ENCODE data around the gene ZCCHC7.
"Not testable (repeated sequence)": the region's sequence is repeated elsewhere in the genome, so short reads cannot be mapped to it uniquely, and the experiment has no call there.

ZCCHC7 gene

GRCh38 chr9:37259951-37260350, 139.6 kb downstream of the ZCCHC7 start:
- DNase-seq = no peak

DNA sequence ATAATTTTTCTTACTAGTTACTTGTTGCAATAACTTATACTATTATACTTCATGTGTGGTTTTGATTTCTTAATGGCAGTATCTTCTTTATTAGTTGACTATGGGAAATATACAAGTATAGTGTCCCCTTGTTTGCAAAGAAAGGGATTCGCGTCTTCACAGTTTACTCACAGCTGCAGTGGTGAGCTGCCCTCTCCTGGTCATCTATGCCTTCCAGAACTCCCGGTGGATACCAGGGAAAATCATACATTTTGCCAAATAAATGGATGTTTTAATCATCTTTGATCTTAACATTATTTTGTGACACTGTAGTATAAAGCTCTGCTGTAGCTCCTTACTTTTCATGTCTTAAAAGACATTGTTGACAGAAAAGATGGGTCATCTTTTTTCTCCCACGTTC, 142.0 kb downstream of the ZCCHC7 start:
- DNase-seq = no peak

DNA sequence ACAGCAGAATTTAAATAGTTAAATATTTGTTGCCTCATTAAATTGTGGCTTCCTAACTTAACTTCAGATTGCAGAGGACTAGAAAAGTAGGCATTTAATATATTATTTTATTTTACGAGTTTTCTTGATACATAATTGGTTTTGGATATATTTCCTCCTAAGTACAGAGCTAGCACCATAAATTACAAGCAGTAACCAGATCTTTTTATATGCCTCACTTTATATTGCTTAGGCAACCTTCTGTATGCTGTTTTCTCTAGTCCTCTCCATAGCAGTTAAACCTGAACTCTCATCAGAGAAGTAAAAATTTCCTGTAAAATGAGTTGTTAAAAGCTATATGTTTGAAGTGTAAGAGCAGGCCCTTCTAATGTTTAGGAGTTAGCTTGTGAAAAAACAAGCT, 144.2 kb downstream of the ZCCHC7 start:
- no peak for DNase-seq

DNA sequence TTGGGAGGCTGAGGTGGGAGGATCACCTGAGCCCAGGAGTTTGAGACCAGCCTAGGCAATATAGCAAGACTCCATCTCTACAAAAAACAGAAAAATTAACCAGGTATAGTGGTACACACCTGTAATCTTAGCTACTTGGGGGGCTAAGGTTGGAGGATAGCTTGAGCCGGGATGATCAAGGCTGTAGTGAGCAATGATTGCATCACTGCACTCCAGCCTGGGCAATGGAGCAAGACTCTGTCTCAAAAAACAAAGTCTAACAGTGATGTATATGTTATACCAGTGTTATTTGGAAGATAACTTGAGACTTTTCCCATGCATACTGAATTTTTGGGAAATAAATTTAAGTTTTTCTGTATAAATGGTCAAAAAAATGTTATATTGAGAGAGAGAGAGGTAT, 146.3 kb downstream of the ZCCHC7 start:
- DNase-seq = no peak

DNA sequence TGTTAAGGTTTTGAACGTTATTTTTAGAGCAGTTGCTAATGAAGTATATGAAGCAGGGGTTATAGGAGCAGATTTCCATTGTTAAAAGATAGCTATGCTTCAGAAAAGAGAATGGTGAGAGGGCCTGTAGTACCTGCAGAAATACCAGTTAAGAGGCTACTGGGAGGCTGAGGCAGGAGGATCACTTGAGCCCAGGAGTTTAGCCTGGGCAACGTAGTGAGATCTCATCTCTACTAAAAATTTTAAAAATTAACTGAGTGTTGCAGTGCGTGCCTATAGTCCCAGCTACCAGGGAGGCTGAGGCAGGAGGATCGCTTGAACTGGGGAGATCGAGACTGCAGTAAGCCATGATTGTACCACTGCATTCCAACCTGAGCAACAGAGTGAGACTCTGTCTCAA, 148.8 kb downstream of the ZCCHC7 start:
- no peak for DNase-seq

DNA sequence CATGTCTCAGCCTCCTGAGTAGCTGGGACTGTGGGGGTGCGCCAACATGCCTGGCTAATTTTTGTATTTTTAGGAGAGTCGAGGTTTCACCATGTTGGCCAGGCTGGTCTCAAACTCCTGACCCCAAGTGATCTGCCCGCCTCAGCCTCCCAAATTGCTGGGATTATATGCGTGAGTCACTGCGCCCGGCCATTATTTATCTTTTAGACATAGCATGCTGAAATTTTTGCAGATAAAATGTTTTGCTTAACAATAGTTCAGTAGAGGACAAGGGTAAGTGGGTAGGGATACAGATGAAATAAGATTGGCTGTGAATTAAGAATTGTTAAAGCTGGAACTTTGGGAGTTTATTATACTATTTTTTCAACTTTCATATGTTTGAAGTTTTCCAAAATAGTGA, 151.3 kb downstream of the ZCCHC7 start:
- DNase-seq = no peak

DNA sequence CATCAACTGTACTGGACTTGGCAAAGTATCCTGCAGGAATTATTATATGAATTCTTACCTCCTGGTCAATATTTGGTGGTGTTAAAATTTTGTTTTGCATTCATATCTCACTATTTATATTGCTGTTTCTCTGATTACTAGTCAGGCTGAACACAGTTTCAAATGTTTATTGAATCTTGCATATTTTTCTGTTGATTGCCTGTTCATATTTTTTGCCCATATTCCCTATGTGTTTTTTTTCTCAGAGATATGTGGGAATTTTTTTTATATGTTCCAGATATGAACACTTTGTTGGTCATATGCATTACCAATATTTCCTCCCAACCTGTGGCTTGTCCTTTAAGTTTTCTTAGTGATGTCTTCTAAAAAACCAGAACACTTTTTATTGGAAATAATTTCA, 153.2 kb downstream of the ZCCHC7 start:
- DNase-seq = no peak

GRCh38 chr9:37281541-37281940, 161.2 kb downstream of the ZCCHC7 start:
- no peak for DNase-seq

- no peak for DNase-seq
These were observed 163.5 kb downstream of the ZCCHC7 start for GRCh38 chr9:37283730-37284325.

- no peak for DNase-seq
These were observed 164.3 kb downstream of the ZCCHC7 start for GRCh38 chr9:37284636-37285035.

DNA sequence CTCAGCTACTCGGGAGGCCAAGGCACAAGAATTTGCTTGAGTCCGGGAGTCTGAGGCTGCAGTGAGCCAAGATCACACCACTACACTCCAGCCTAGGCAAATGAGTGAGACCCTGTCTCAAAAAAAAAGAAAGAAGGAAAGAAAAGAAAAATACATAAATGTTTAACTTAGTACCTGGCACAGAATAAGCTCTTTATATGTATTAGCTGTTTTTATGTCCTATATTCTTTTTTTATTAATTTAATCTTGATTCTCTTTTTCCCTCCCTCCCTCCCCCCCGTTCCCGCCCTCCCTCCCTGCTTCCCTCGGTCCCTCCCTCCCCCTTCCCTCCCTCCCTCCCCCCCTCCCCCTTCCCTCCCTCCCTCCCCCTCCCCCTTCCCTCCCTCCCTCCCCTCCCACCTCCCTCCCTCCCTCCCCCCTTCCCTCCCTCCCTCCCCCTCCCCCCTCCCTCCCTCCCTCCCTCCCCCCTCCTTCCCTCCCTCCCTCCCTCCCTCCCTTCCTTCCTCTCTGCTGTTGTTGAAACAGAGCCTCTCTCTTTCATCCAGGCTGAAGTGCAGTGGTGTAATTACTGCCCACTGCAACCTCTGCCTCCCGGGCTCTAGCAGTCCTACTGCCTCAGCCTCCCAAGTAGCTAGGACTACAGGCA, 166.3 kb downstream of the ZCCHC7 start:
- no peak for DNase-seq

DNA sequence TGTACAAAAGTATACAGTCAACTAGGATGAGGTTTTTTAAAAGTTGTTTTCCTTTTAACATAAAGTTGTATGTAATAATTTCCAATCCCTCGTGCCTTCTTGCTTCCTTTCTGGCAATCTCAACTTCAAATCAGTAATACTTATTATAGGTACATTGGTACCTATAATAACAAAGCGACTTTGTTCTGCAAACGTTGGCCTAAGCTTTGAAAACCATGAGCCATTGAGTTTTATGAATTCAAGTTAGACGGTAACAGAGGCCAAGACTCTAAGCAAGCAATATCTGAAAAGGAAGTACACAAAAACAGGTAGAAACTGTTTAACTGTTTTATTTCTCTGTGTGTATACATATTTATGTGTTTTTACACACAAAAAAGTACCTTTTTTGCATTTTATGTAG, 166.9 kb downstream of the ZCCHC7 start:
- DNase-seq = no peak

GRCh38 chr9:37289631-37290030, 169.3 kb downstream of the ZCCHC7 start:
- DNase-seq = no peak

GRCh38 chr9:37290366-37290939, 170.1 kb downstream of the ZCCHC7 start:
- DNase-seq = no peak

GRCh38 chr9:37290940-37291485, 170.6 kb downstream of the ZCCHC7 start:
- no peak for DNase-seq

GRCh38 chr9:37291612-37292238, 171.4 kb downstream of the ZCCHC7 start:
- not testable (repeated sequence) for DNase-seq

GRCh38 chr9:37292896-37293295, 172.5 kb downstream of the ZCCHC7 start:
- no peak for DNase-seq

DNA sequence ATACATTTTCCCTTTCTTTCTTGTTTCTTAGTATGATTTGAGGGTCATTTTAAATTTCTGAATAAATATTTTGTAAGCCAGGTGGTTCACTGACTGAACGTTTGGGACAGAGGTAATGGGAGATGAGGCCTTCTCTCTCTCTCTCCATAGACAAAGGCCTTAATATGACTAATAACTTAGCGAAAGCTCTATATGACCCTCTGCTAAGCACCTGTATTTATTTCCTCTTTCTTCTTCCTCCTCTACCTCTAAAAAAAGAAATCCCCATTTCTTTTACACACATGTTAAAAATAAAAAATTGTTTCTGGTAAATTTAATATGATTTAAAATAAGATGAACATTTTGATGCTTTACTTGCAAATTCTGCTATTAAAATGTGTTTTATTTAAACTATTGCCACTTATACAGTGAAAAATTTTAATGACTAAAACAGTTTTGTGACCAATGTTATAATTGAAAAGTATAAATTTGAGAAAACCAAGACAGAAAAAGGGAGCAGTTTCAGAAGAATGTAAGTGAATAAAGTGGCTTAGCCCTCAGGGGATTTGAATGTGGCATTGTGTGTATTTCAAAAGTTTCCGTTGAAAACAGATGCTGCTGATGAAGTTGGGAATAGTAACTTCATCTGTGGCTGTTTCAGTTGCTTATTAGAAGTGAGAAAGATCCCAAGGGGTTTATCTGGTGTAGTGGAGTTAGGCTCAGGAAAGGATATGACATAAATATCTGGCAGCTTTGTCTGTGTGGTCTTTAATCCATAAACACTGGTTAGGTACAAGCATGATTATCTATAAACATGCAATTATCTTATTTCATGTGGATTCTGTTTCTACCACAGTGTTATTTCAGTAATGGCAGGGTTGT, 173.5 kb downstream of the ZCCHC7 start:
- DNase-seq = no peak

GRCh38 chr9:37295178-37295577, 174.8 kb downstream of the ZCCHC7 start:
- DNase-seq = no peak

DNA sequence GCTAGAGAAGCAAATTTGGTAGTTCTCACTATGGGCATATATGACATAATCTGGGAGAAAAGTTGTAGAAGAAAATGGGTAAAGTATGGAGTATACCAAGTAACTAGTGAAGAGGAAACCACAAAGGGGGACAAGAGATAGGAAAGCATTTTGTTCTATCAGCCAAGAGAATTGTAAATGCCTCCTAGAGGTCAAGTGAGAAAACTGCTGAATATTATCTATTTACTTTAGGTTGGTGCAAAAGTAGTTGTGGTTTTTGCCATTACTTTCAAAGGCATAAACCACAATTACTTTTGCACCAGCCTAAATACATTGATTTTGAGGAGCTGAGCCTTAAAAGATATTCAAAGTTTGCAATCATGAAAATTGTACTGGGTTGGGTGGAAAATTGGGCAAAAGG, 175.4 kb downstream of the ZCCHC7 start:
- no peak for DNase-seq

DNA sequence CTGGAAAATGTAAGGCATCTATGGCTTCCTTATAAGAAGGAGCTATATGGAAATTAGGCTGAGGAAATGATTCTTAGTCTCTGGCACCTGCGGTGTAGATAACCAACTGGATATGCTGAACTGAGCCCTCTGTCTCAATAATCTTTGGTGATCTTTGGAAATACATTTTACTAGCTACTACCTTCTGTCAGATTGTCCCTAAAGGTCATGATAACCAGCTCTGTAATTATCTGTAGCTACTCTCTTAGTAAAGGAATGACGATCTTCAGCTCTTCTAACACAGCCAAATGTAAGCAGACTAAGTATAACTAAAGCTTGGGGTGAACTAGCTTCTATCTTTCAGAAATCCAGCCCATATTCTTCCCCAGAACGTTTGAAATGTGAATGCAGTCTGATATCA, 177.2 kb downstream of the ZCCHC7 start:
- DNase-seq = no peak

- DNase-seq = no peak
These were observed 180.2 kb downstream of the ZCCHC7 start for GRCh38 chr9:37300620-37301019.
